NCI-H446 treated with DMSO at 0.1 percent for 48 hours (cell line): Measurements from ENCODE around the gene EVX2.

Experiments
- DNase-seq: peaks from one replicate; lab custom pipeline; 2025; lab: John Stamatoyannopoulos, UW

The EVX2 gene

GRCh38 chr2:176107731-176108181 is 24.0 kb upstream of the EVX2 start:
- DNase-seq, result no peak

DNA sequence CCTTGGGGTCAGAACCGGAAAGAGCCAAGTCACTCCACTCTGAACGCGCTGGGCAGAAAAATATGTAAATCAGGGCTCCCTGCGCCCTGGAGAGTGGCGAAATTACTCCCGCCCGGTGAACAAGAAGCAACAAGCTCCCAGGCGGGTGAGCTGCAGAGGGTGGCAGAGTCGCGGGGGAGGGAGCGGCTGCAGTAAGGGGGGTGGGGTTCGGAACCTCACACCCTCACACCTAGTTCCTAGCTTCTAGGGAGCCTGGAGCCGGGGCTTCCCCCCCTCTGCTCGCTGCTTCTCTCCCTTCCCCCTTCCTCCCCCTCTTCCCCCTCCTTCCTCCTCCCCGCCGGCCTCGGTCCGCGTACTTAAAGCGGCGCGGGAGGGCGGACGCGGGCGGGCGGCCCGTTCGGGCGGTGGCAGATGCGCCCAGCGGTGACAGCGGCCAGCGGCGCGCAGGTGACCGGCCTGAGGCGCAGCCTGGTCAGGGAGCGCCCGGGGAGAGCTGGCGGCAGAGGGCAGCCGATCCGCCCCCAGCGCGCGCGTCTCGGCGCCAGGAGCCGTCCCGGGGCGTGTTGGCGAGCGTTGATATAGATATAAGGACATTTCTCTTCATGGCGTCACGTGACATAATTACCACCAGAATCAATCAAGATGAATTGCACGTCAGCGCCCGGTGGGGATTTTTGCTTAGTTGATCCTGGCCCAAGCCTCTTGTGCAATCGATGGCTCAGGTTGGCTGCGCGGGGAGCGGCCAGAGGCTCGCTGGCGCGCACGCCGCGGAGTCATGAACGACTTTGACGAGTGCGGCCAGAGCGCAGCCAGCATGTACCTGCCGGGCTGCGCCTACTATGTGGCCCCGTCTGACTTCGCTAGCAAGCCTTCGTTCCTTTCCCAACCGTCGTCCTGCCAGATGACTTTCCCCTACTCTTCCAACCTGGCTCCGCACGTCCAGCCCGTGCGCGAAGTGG is 23.1 kb upstream of the EVX2 start, which contains the start of gene HOXD11:
TSS of gene HOXD11 (plus strand) at position 700 of the 959 bp plus-strand sequence. CDS start at position 776, 76 bp downstream.
- no peak for DNase-seq

- DNase-seq, result no peak
Observed at GRCh38 chr2:176105730-176106580, 22.2 kb upstream of the EVX2 start.

DNA sequence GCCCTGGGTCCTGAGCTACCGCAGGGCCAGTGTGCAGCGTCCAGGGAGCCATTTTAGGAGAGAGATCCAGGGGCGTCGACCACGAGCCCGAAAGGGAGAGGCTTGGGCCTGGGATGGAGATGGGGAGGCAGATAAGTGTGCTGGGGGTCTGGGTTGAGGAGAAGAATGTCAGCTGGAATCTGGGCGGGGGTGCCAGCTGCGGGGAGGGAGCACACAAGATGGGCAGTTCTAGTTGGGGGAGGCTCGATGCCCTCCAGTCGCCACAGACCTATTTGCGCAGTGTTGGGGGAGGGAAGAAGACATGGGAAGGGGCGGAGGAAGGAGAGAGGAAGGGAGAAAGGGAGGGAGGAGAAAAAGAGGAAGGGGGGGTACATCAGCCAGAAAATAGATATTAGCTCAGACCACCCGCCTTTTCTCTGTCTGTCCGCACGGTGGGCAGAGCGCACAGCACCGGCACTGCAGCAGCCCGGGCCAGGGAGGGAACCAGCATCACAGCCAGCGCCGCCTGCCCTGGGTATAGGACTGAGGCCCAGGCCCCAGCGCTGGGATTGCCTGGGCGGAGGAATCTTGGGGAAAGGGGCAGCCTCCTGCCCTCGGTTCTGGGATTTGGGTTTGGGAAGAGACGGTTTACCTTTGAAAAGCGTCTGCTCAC is 21.4 kb upstream of the EVX2 start:
- no peak for DNase-seq

GRCh38 chr2:176104316-176105077 is 20.7 kb upstream of the EVX2 start:
- DNase-seq, result no peak

DNA sequence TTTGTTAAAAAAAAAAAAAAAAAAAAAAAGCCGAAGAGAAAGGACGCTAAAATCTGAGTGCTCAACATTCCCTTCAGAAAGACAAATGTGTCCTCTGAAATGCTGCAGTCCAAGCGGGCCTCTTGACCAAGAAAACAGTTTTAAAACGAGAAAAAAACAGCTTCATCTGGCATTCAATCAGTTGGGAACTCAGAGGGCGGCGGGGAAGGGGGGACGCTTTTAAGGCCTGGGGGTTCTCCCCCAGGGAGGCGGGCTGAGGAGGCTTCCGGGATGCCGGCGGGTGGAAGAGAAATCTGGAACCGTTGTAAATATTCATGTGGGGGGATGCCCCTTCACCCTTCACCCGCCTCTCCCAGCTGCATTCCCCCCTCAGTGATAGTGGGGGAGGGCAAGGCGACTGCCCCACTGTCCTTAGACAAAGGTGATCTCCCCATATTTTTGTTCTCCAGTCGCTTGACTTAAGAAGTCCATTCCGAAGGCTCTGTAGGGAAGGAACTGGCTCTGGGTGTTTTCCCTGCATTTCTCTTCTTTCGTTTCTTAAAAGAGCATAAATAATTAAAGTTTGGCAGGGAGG is 20.1 kb upstream of the EVX2 start:
- no peak for DNase-seq

DNA sequence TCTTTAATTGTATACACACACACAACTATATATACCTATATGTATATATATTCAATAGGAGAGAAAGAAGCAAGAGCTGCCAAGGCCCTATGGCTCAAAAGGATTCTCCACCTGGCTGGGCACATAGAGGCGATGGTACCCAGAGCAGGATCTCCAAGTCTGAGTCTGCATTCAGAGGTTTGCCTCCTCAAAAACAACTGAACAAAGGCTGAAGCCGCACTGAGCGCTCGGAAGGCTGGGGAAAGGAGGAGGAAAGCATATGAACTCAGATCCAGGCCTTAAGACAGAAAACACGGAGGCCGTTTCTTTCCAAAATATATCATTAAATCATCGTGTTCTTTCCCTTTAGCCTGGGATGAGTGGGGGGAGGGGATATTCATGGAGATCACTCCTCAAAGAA is 19.4 kb upstream of the EVX2 start:
- no peak for DNase-seq

DNA sequence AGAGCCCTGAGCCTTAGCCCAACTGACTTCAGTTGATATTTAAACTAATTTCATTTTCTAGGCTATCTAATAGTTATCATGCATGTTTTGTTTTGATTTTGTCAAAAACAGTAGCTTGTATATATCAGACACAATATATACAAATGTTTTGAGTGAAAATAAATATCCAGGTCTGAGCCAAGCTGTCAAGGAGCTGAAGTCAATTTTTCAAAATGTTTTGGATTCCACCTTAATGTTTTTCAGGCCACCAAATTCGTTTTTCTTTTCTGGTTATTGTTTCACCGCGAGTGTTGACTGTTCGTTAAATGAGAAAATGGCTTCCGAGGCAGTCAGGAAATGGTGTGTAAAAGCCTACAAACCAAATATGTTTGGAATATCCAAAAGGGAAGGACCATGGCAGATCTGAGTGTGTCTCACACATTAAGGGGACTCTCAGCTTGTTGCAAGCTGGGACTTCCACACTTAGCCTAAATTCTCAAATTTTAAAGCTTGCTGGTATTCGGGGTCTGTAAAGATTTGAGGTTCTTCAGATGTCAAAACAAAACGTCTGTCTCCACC is 18.6 kb upstream of the EVX2 start:
- DNase-seq, result no peak

- DNase-seq, result no peak
Observed at GRCh38 chr2:176101842-176102241, 18.1 kb upstream of the EVX2 start.

DNA sequence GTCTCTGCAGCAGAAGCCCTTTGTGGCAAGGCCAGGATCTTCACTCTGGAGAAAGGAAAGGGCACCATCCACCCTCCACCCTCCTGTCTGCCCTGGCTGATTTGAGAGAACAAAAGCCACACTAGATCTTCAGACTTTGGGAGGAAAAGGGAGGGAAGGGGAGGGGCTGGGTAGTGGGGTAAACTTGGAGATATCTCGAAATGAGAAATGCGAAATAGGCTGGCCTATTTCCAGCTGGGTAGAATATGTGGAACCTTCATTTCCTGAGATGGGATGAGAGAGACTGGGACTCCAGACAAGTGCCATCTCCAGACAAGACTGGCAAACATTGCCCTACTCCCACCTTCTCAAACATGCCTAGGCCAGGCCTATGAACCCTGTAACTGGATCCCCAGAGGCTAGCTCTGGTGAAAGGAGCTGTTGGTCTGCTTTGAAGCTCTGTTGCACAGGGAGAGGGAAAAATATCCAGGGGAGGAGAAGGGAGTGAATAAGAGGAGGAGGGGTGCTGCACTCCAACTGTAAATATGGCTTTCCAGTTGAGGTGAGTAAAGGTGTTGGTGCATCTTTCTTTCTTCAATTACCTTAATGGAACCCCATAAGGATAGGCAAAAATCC is 17.6 kb upstream of the EVX2 start:
- DNase-seq, result no peak

DNA sequence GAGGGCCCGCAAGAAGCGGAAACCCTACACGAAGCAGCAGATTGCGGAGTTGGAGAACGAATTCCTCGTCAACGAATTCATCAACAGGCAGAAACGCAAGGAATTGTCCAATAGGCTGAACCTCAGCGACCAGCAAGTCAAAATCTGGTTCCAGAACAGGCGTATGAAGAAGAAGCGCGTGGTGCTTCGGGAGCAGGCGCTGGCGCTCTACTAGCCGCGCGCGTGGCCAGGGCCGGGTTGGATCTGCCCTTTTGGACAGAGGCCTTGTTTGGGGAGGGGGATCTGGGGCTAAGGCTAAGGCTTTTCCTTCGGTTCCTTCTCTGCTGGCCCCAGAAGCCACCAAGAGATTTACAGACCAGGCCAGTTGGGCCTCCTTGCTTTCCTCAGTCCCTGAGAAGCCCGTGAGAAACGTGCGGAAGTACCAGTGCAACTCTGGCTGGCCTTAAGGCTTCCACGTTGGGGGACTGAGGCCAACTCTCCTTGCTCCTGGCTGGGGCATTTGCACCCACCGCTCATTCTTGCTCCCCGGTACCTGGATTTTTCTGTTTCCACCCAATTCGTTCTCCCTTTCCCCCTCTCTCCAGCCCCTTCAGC is 16.9 kb upstream of the EVX2 start:
- no peak for DNase-seq

- no peak for DNase-seq
Observed at GRCh38 chr2:176099728-176100546, 16.2 kb upstream of the EVX2 start, which contains the start of gene HOXD12. Gene HOXD12 (plus strand): TSS chr2:176099795. CDS start chr2:176099802, 7 bp downstream.

DNA sequence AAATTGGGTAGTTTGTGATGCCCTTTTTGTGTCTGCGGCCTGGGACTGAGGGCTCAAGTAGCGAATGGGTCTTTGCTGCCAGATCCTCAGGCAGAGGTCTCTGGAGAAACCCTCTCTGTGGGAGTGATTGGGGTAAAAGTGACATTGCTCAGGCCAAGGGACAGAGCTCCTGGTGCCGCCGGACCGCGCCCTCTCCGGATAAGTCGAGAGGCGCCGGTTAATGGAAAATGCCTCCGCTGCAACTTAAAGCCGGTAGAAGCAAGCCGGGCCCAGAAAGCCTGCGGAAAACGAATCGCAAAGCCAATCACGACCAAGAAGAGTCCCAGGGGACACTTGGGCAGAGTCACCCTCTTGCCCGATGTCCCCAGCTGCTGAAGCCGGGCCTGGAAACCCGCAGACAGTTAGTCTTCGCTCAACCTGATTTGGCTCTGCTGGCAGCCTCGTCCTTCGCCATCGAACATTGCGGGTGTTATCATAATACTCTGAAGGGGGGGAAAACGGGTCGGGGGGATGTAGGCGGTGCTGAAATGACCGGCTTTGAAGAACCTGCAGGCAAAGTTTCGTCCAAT is 15.5 kb upstream of the EVX2 start:
- no peak for DNase-seq

DNA sequence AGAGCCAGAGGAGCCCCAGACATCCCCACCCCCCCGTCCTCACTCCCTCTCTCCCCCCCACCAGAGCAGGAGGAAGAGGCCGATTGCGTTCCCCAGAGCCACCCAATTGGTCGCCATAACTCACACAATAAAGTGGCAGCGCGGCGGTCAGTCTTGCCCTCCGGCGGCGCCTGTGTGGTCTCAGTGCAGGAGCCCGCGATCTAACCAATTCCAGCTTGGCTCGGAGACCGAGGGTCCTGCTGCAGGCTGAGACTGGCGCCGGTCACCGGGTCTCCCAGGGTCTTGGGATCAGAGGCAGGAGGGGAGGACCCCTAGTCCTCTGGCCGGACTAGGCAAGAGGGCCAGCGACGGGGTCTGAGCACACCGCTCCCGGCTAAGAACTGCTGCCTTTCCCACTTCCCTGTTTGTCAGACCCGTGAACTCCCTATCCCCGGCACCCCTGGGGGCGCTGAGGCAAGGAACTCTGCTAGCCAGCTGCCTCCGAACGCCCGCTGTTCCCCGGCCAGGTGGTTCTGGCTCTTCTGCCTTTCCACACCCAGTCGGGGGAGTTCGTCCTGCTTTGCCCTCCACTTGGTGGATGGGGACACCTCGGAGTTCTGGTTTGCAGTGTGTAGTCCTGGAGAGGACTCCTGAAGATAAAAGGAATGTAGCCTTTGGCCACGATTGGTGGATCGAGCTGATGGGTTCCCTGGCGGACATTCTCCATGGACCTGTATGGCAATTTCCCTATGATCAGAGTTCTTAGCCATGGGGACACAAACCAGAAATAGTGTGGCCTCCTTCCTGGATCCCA is 14.8 kb upstream of the EVX2 start:
- DNase-seq, result no peak

GRCh38 chr2:176097820-176098365 is 14.1 kb upstream of the EVX2 start:
- no peak for DNase-seq

GRCh38 chr2:176096986-176097819 is 13.4 kb upstream of the EVX2 start:
- DNase-seq, result peak; percentile 23
